WTC11 (cell line): ENCODE measurements around the gene ZNF606. TPM values are rescaled to one million over a fixed set of nuclear protein-coding genes. Genes with fewer than 3 reads are reported as not detected.
A peak's percentile ranks its signal among the peaks of the same experiment; 100 is the strongest.

ENCODE experiments used
- ATF1 ChIP-seq: sonication (generic); formaldehyde crosslinking; IDR thresholded peaks from 2 replicates; pipeline ENCODE4 v1.8.1; 2023; ENCODE audit warnings: mild to moderate bottlenecking, moderate library complexity, missing genetic modification reagents
- CDX4 ChIP-seq: fragments of 250-450 bp; sonication (Bioruptor Pico); IDR thresholded peaks from 2 replicates; pipeline ENCODE4 v1.9.0; 2021; ENCODE audit warnings: moderate library complexity, mild to moderate bottlenecking, inconsistent platforms, borderline replicate concordance
- CREM ChIP-seq: sonication (generic); formaldehyde crosslinking; IDR thresholded peaks from 2 replicates; pipeline ENCODE4 v1.8.1; 2022; ENCODE audit warnings: mild to moderate bottlenecking, missing genetic modification reagents, moderate library complexity
- CTCF ChIP-seq: fragments of 200-600 bp; IDR thresholded peaks from 2 replicates; pipeline ENCODE4 v1.8.0; 2022; ENCODE audit warnings: antibody characterized with exemption
- ERG ChIP-seq: fragments of 250-450 bp; sonication (Bioruptor Pico); IDR thresholded peaks from 2 replicates; pipeline ENCODE4 v1.8.0; 2021; ENCODE audit warnings: mild to moderate bottlenecking
- ESRRA ChIP-seq: sonication (generic); formaldehyde crosslinking; IDR thresholded peaks from 2 replicates; pipeline ENCODE4 v1.8.1; 2022; ENCODE audit warnings: mild to moderate bottlenecking, missing genetic modification reagents, borderline replicate concordance
- ETV6 ChIP-seq: sonication (generic); formaldehyde crosslinking; IDR thresholded peaks from 2 replicates; pipeline ENCODE4 v1.8.1; 2022; ENCODE audit warnings: mild to moderate bottlenecking, missing genetic modification reagents
- FOXP1 ChIP-seq: sonication (generic); formaldehyde crosslinking; IDR thresholded peaks from 2 replicates; pipeline ENCODE4 v1.8.0; 2022; ENCODE audit warnings: missing genetic modification reagents, mild to moderate bottlenecking, moderate library complexity, borderline replicate concordance
- GRHL2 ChIP-seq: fragments of 250-450 bp; sonication (Bioruptor Pico); IDR thresholded peaks from 2 replicates; pipeline ENCODE4 v1.8.0; 2022; ENCODE audit warnings: mild to moderate bottlenecking, moderate library complexity; ENCODE audit not compliant: insufficient replicate concordance, severe bottlenecking
- KAT7 ChIP-seq: sonication (generic); formaldehyde crosslinking; IDR thresholded peaks from 2 replicates; pipeline ENCODE4 v1.8.1; 2023; ENCODE audit warnings: missing genetic modification reagents, mild to moderate bottlenecking, borderline replicate concordance
- MXD4 ChIP-seq: fragments of 250-450 bp; sonication (Bioruptor Pico); IDR thresholded peaks from 2 replicates; pipeline ENCODE4 v1.8.0; 2021; ENCODE audit warnings: mild to moderate bottlenecking, moderate library complexity, borderline replicate concordance
- MYBL2 ChIP-seq: sonication (generic); formaldehyde crosslinking; IDR thresholded peaks from 2 replicates; pipeline ENCODE4 v1.8.1; 2023; ENCODE audit warnings: mild to moderate bottlenecking, moderate library complexity, missing genetic modification reagents
- NFE2L1 ChIP-seq: sonication (generic); formaldehyde crosslinking; IDR thresholded peaks from 2 replicates; pipeline ENCODE4 v1.8.1; 2023; ENCODE audit warnings: missing genetic modification reagents
- NFYB ChIP-seq: sonication (generic); formaldehyde crosslinking; conservative IDR thresholded peaks from 2 replicates; pipeline ENCODE4 v1.8.0; 2022; ENCODE audit warnings: low read depth, missing genetic modification reagents
- RORB ChIP-seq: fragments of 250-450 bp; sonication (Bioruptor Pico); IDR thresholded peaks from 2 replicates; pipeline ENCODE4 v1.9.0; 2021; ENCODE audit warnings: mild to moderate bottlenecking
- SMAD3 ChIP-seq: sonication (generic); formaldehyde crosslinking; IDR thresholded peaks from 2 replicates; pipeline ENCODE4 v1.8.0; 2022; ENCODE audit warnings: missing genetic modification reagents, mild to moderate bottlenecking, borderline replicate concordance
- SOX15 ChIP-seq: fragments of 250-450 bp; sonication (Bioruptor Pico); IDR thresholded peaks from 2 replicates; pipeline ENCODE4 v1.9.0; 2021; ENCODE audit warnings: mild to moderate bottlenecking
- SP1 ChIP-seq: sonication (generic); formaldehyde crosslinking; conservative IDR thresholded peaks from 2 replicates; pipeline ENCODE4 v1.8.1; 2022; ENCODE audit warnings: missing genetic modification reagents
- TEAD4 ChIP-seq: sonication (generic); formaldehyde crosslinking; IDR thresholded peaks from 2 replicates; pipeline ENCODE4 v1.8.0; 2022; ENCODE audit warnings: mild to moderate bottlenecking, missing genetic modification reagents
- TP53 ChIP-seq: sonication (generic); formaldehyde crosslinking; IDR thresholded peaks from 2 replicates; pipeline ENCODE4 v1.8.1; 2023; ENCODE audit warnings: mild to moderate bottlenecking, missing genetic modification reagents
- USF1 ChIP-seq: sonication (generic); formaldehyde crosslinking; IDR thresholded peaks from 2 replicates; pipeline ENCODE4 v1.8.0; 2022; ENCODE audit warnings: mild to moderate bottlenecking, missing genetic modification reagents
- ZNF219 ChIP-seq: sonication (generic); formaldehyde crosslinking; IDR thresholded peaks from 2 replicates; pipeline ENCODE4 v1.8.0; 2023; ENCODE audit warnings: missing genetic modification reagents, mild to moderate bottlenecking, borderline replicate concordance
- ZNF232 ChIP-seq: sonication (generic); formaldehyde crosslinking; IDR thresholded peaks from 2 replicates; pipeline ENCODE4 v1.8.0; 2022; ENCODE audit warnings: mild to moderate bottlenecking, missing genetic modification reagents
- ZNF317 ChIP-seq: sonication (generic); formaldehyde crosslinking; IDR thresholded peaks from 2 replicates; pipeline ENCODE4 v1.8.1; 2023; ENCODE audit warnings: low read depth, mild to moderate bottlenecking, moderate library complexity, missing genetic modification reagents, borderline replicate concordance
- ZNF416 ChIP-seq: fragments of 250-450 bp; sonication (Bioruptor Pico); IDR thresholded peaks from 2 replicates; pipeline ENCODE4 v1.9.0; 2021; ENCODE audit warnings: mild to moderate bottlenecking, inconsistent platforms
- ZNF425 ChIP-seq: fragments of 250-450 bp; sonication (Bioruptor Pico); conservative IDR thresholded peaks from 2 replicates; pipeline ENCODE4 v1.9.0; 2021; ENCODE audit warnings: mild to moderate bottlenecking
- total RNA-seq: library from RNA; stranded (reverse); gene quantifications from 3 replicates; pipeline ENCODE4 v1.2.3, GENCODE V29; 2021

Gene ZNF606
- total RNA-seq, 1 experiment from 2014 or later = 26.1 TPM

- TF ChIP-seq ZNF425 (CRISPR knock-in tag) (no peak), ESRRA (CRISPR knock-in tag) (no peak), FOXP1 (CRISPR knock-in tag) (0 out of 2 replicates have a peak, but pooled peaks have one; percentile 59), ERG (CRISPR knock-in tag) (no peak), CDX4 (CRISPR knock-in tag) (no peak), SMAD3 (CRISPR knock-in tag) (no peak), RORB (no peak), ZNF232 (no peak), CREM (CRISPR knock-in tag) (peak; percentile 50; the same call in 1 of the 2 replicates), ZNF416 (CRISPR knock-in tag) (no peak), MYBL2 (CRISPR knock-in tag) (no peak), ATF1 (no peak), TP53 (CRISPR knock-in tag) (peak; percentile 71), SP1 (peak; percentile 83), ETV6 (0 out of 2 replicates have a peak, but pooled peaks have one; percentile 63), TEAD4 (no peak), KAT7 (0 out of 2 replicates have a peak, but pooled peaks have one; percentile 47), MXD4 (no peak), NFE2L1 (CRISPR knock-in tag) (no peak), USF1 (CRISPR knock-in tag) (peak; percentile 10; the same call in 1 of the 2 replicates), NFYB (CRISPR knock-in tag) (peak; percentile 70), CTCF (no peak), ZNF219 (CRISPR knock-in tag) (no peak), GRHL2 (CRISPR knock-in tag) (no peak), SOX15 (CRISPR knock-in tag) (no peak), ZNF317 (CRISPR knock-in tag) (no peak)
These were observed 31.3 kb upstream of the ZNF606 start, which contains the start of gene ZSCAN1 (continued) for GRCh38 chr19:58033741-58034476.
